Left cardiac atrium (tissue), 4 donors: ENCODE measurements around the gene SCAP. TPM values are rescaled to one million over a fixed set of nuclear protein-coding genes. Genes with fewer than 3 reads are reported as not detected.

Experiments
- ATAC-seq, 2 donors: fragments of 200-7000 bp; cut with Tn5 transposase; one replicate each; pipeline ENCODE4 v1.9.1; 2020; ENCODE audit warnings: mild to moderate bottlenecking in 2 of 2, moderate library complexity in 2 of 2
- DNase-seq: peaks from one replicate; pipeline ENCODE4 v3.0.0-alpha.2; 2020
- intact Hi-C, 2 donors: fragments of 100-400 bp; cut with DNase I; formaldehyde crosslinking; loops; one replicate each; pipeline versions ENCODE4 v1.14.1 to v1.15.1; 2022 to 2023
- total RNA-seq, 2 donors: library from RNA; stranded (reverse); fragmentation: NEBNext Ultra II Directional; extraction: Animal tissue kit (Norgen Biotek cat#: 25700); gene quantifications; one replicate each; pipeline ENCODE4 v1.2.1, GENCODE V29; 2021
- donor health status: DM: no; HTN: yes; CAD: no.
- donor health status: DM: no; HTN: yes; CAD: no; lungs with severe emphysema.
- donor health status: DM: yes; HTN: yes; CAD: no.
- donor health status: Dilated cardiomyopathy.

The SCAP gene
- total RNA-seq, 2 donors from 2014 or later, result 41.5 to 49.1 TPM

DNA sequence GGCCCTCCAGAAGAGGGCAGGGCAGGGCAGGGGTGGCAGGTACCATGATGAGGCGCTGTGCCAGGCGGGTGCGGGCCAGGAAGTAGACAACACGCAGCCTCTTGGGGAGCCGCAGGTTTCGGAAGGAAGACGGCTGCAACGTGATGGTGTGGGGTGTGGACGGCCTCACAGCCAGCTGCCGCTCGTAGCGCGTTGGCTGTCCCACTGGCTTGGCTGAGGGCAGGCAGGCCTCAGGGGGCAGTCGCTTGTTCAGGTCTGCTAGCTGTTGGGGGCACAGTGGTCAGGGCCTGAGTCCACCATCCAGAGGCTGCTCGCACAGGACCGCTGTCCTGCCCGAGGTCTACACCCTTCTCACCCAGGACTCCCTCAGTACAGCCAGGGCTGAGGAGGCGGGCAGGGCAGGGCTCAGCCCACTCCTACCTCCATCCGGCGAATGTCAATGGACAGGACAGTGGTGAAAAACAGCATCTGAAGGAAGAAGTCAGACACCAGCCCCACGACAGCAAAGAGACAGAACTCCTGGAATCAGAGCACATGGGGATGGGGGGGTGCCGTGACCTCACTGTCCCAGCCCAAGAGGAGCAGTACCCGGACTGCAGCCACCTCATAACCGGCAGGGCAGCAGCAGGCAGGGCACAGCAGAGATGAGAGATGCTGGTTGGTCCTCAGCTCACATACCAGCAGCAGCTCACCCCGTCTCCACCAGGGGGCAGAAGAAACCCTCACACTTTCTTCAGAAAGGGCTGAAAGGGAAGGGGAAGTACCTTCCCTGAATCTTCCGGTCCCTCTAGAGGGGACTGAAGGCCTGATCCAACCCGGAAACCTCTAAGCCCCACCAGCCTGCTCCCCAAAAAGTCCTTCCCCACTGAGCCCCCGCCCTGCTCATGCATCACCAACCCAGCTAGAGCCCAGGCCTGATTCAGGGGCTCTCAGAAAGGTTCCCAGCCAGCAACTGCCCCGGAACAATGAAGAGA lies 54.9 kb downstream of the SCAP start:
- intact Hi-C loops, result loop anchor here (2.0 to 5.0 kb wide), 2 partner anchors 54 to 57 kb away; partner anchors contain the start of gene SCAP (in 2 of the 2)
- peak; percentile 88 for DNase-seq
- ATAC-seq, result peak; percentile 74 to 90

GRCh38 chr3:47420044-47420430 lies 55.7 kb downstream of the SCAP start:
- DNase-seq (no peak), ATAC-seq (no peak)
- intact Hi-C loops, result loop anchor here (2.0 to 5.0 kb wide), 2 partner anchors 55 to 57 kb away; partner anchors contain the start of gene SCAP (in 2 of the 2)

GRCh38 chr3:47419083-47420043 lies 56.4 kb downstream of the SCAP start:
- intact Hi-C loops, result loop anchor here (2.0 to 5.0 kb wide), 2 partner anchors 55 to 58 kb away; partner anchors contain the start of gene SCAP (in 2 of the 2)
- ATAC-seq (no peak), DNase-seq (no peak)

DNA sequence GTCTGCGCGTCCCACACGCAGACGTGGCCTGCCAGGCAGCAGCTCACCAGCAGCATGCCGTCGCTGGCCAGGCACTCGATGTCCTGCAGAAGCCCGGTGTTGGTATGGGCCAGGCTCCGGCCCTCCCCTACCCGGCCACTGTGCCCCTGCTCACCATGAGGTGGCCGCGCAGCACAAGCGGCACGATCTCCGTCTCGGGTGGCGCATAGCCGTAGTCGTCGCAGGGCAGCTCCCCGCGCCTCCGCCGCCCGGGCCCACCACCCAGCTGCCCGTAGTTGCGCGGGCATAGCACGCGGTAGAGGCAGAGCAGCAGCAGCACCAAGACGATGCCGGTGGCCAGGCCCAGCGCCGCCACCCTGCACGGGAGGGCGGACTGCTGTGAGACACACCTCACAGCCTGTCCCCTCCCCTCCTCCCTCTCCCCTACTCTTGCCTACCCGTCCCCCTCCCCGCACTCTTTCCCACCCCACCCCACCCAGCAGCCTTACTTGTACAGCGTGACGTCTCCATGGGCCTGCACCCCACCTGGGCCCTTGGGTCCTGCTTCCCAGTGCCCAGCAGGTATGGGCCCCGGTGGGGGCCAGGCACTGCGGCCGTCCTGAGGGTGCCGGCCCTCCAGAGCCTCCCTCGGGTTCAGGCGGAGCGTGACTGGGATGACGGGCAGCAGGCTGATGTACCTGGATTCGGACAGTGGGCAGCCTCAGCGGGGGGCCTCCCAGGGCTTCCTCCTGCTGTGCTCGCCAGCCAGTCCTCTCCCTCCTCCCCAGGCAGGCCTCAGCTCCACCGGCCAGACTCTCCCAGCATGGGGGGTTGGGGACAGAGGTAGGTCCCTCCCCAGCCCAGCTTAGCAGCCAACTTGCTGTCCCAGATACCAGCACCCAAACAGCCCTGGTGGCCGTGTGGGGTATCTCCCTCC lies 57.3 kb downstream of the SCAP start:
- ATAC-seq (no peak), DNase-seq (no peak)
- intact Hi-C loops, result no loop called here

DNA sequence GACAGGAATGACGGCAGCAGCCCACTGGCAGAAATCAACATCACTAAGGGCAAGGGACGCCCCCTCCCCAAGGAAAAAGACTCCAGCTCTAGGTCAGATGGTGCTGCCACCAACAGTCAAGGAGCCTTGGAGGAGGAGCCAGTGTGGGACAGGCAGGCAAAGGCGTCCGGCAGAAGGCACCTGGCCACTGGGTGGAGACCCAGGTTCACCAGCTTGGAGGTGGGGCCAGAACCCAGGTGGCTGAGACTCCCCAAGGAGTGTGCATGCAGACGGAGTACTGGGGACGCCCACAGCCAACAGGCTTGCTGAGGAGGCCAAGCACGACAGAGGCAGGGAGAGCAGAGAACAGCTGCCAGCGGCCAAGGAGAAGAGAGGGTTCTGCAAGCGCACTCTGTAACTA lies 59.7 kb downstream of the SCAP start:
- no peak for DNase-seq
- intact Hi-C loops, result no loop called here
- ATAC-seq, result no peak

- DNase-seq (no peak), ATAC-seq (no peak)
- intact Hi-C loops, result no loop called here
Measured at GRCh38 chr3:47414666-47415587, 60.8 kb downstream of the SCAP start.

- intact Hi-C loops, result no loop called here
- ATAC-seq (no peak), DNase-seq (no peak)
Measured at GRCh38 chr3:47414161-47414564, 61.6 kb downstream of the SCAP start.

GRCh38 chr3:47413751-47414150 lies 62.0 kb downstream of the SCAP start:
- DNase-seq, result no peak
- no peak for ATAC-seq
- intact Hi-C loops, result no loop called here

GRCh38 chr3:47412842-47413520 lies 62.8 kb downstream of the SCAP start:
- intact Hi-C loops, result no loop called here
- no peak for DNase-seq
- no peak for ATAC-seq

- DNase-seq (no peak), ATAC-seq (no peak)
- intact Hi-C loops, result no loop called here
Measured at GRCh38 chr3:47412453-47412756, 63.3 kb downstream of the SCAP start.

DNA sequence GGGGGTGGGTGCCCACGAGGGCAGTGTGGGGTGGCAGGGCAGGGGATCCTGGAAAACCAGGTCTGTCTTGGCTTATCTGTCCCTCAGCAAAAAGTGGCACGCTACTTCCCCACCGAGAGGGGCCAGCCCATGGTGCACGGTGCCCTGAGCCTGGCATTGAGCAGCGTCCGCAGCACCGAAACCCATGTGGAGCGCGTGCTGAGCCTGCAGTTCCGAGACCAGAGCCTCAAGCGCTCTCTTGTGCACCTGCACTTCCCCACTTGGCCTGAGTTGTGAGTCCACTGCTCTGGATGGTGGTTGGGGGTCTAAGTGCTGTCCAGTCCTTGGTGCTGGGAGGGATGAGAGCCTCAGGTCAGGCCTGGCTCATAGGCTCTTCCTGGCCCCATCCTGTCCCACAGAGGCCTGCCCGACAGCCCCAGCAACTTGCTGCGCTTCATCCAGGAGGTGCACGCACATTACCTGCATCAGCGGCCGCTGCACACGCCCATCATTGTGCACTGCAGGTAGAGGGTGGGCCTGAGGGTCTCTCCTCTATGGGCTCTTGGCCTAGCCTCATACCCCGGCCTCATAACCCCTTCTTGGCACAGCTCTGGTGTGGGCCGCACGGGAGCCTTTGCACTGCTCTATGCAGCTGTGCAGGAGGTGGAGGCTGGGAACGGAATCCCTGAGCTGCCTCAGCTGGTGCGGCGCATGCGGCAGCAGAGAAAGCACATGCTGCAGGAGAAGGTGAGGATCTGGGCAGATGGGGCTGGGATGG lies 63.9 kb downstream of the SCAP start:
- no peak for ATAC-seq

DNA sequence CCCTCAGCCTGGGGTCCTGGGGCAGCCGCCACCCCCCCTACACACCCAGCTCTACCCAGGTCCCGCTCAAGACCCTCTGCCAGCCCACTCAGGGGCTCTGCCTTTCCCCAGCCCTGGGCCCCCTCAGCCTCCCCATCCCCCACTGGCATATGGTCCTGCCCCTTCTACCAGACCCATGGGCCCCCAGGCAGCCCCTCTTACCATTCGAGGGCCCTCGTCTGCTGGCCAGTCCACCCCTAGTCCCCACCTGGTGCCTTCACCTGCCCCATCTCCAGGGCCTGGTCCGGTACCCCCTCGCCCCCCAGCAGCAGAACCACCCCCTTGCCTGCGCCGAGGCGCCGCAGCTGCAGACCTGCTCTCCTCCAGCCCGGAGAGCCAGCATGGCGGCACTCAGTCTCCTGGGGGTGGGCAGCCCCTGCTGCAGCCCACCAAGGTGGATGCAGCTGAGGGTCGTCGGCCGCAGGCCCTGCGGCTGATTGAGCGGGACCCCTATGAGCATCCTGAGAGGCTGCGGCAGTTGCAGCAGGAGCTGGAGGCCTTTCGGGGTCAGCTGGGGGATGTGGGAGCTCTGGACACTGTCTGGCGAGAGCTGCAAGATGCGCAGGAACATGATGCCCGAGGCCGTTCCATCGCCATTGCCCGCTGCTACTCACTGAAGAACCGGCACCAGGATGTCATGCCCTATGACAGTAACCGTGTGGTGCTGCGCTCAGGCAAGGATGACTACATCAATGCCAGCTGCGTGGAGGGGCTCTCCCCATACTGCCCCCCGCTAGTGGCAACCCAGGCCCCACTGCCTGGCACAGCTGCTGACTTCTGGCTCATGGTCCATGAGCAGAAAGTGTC lies 64.7 kb downstream of the SCAP start:
- ATAC-seq (no peak), DNase-seq (no peak)
- intact Hi-C loops, result no loop called here

More for the DNA sequence above, 63.9 kb downstream of the SCAP start:
- intact Hi-C loops, result no loop called here
- no peak for DNase-seq

DNA sequence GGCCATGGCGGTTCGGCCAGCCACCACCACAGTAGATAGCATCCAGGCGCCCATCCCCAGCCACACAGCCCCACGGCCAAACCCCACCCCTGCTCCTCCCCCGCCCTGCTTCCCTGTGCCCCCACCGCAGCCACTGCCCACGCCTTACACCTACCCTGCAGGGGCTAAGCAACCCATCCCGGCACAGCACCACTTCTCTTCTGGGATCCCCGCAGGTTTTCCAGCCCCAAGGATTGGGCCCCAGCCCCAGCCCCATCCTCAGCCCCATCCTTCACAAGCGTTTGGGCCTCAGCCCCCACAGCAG lies 65.4 kb downstream of the SCAP start:
- no peak for DNase-seq
- no peak for ATAC-seq
- intact Hi-C loops, result no loop called here

DNA sequence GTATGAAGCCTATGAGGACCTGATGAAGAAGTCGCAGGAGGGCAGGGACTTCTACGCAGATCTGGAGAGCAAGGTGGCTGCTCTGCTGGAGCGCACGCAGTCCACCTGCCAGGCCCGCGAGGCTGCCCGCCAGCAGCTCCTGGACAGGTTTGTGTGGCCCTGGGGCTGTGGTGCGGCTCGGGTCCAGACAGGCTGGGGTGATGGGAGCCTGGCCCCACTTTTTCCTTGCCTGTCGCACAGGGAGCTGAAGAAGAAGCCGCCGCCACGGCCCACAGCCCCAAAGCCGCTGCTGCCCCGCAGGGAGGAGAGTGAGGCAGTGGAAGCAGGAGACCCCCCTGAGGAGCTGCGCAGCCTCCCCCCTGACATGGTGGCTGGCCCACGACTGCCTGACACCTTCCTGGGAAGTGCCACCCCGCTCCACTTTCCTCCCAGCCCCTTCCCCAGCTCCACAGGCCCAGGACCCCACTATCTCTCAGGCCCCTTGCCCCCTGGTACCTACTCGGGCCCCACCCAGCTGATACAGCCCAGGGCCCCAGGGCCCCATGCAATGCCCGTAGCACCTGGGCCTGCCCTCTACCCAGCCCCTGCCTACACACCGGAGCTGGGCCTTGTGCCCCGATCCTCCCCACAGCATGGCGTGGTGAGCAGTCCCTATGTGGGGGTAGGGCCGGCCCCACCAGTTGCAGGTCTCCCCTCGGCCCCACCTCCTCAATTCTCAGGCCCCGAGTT lies 65.9 kb downstream of the SCAP start:
- DNase-seq (no peak), ATAC-seq (no peak)
- intact Hi-C loops, result no loop called here

DNA sequence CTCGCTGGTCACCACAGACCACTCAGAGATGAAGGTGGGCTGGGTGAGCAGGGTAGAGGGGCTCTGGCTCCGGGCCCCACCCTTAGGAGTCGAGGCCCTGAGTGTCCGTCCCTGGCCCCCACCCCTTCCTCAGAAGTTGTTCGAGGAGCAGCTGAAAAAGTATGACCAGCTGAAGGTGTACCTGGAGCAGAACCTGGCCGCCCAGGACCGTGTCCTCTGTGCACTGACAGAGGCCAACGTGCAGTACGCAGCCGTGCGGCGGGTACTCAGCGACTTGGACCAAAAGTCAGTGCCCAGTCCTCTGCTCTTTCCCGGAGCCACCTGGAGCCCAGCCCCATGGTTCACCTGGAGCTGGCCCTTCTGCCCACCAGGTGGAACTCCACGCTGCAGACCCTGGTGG lies 66.5 kb downstream of the SCAP start:
- ATAC-seq (no peak), DNase-seq (no peak)
- intact Hi-C loops, result no loop called here
